ENCODE measurements around the gene PCDHGA8.
"Not testable (repeated sequence)": the region's sequence is repeated elsewhere in the genome, so short reads cannot be mapped to it uniquely, and the experiment has no call there.

The PCDHGA8 gene

GRCh38 chr5:141392429-141393198 lies at the start of gene PCDHGA8:
PCDHGA8 (plus strand) TSS chr5:141392633; CDS start chr5:141392814, 181 bp downstream.
- no peak for DNase-seq (ENCODE audit: low read depth in 2 of 2)

- no peak for DNase-seq (ENCODE audit: low read depth in 2 of 2)
Measured at GRCh38 chr5:141342773-141343172, 49.7 kb upstream of the PCDHGA8 start.

GRCh38 chr5:141343242-141343952 lies 49.0 kb upstream of the PCDHGA8 start, which contains the start of gene PCDHGA3:
PCDHGA3 (plus strand) TSS chr5:141343829; CDS start chr5:141344034, 205 bp downstream.
- DNase-seq (ENCODE audit: low read depth in 2 of 2), result no peak

- no peak for DNase-seq (ENCODE audit: low read depth in 2 of 2)
Measured at GRCh38 chr5:141343953-141344463, 48.4 kb upstream of the PCDHGA8 start.

- DNase-seq (ENCODE audit: low read depth in 2 of 2), result no peak
Measured at GRCh38 chr5:141345327-141345726, 47.1 kb upstream of the PCDHGA8 start.

GRCh38 chr5:141346017-141346416 lies 46.4 kb upstream of the PCDHGA8 start:
- not testable (repeated sequence) for DNase-seq (ENCODE audit: low read depth in 2 of 2)

- no peak for DNase-seq (ENCODE audit: low read depth in 2 of 2)
Measured at GRCh38 chr5:141349917-141350619, 42.4 kb upstream of the PCDHGA8 start, which contains the start of gene PCDHGB1. PCDHGB1 (plus strand) TSS chr5:141350099; CDS start chr5:141350261, 162 bp downstream.

- no peak for DNase-seq (ENCODE audit: low read depth in 2 of 2)
Measured at GRCh38 chr5:141351591-141351990, 40.8 kb upstream of the PCDHGA8 start.

GRCh38 chr5:141354900-141355469 lies 37.4 kb upstream of the PCDHGA8 start, which contains the start of gene PCDHGA4:
PCDHGA4 (plus strand) TSS chr5:141355021; CDS start chr5:141355108, 87 bp downstream.
- no peak for DNase-seq (ENCODE audit: low read depth in 2 of 2)

- no peak for DNase-seq (ENCODE audit: low read depth in 2 of 2)
Measured at GRCh38 chr5:141355641-141356040, 36.8 kb upstream of the PCDHGA8 start.

- no peak for DNase-seq (ENCODE audit: low read depth in 2 of 2)
Measured at GRCh38 chr5:141356133-141356532, 36.3 kb upstream of the PCDHGA8 start.

GRCh38 chr5:141356950-141357349 lies 35.5 kb upstream of the PCDHGA8 start:
- DNase-seq (ENCODE audit: low read depth in 2 of 2), result no peak

GRCh38 chr5:141359790-141360426 lies 32.5 kb upstream of the PCDHGA8 start, which contains the start of gene PCDHGB2:
PCDHGB2 (plus strand) TSS chr5:141359994; CDS start chr5:141360136, 142 bp downstream.
- DNase-seq (ENCODE audit: low read depth in 2 of 2), result no peak

- DNase-seq (ENCODE audit: low read depth in 2 of 2), result no peak
Measured at GRCh38 chr5:141360685-141361084, 31.7 kb upstream of the PCDHGA8 start.

- DNase-seq (ENCODE audit: low read depth in 2 of 2), result no peak
Measured at GRCh38 chr5:141362719-141363118, 29.7 kb upstream of the PCDHGA8 start.

GRCh38 chr5:141363952-141364660 lies 28.3 kb upstream of the PCDHGA8 start, which contains the start of gene PCDHGA5:
PCDHGA5 (plus strand) TSS chr5:141364162; CDS start chr5:141364331, 169 bp downstream.
- DNase-seq (ENCODE audit: low read depth in 2 of 2), result no peak

- DNase-seq (ENCODE audit: low read depth in 2 of 2), result no peak
Measured at GRCh38 chr5:141366016-141366896, 26.2 kb upstream of the PCDHGA8 start.

- no peak for DNase-seq (ENCODE audit: low read depth in 2 of 2)
Measured at GRCh38 chr5:141369994-141370848, 22.2 kb upstream of the PCDHGA8 start, which contains the start of gene PCDHGB3. PCDHGB3 (plus strand) TSS chr5:141370242; CDS start chr5:141370395, 153 bp downstream.

All from stimulated activated CD4-positive, alpha-beta T cell treated with anti-CD3 and anti-CD28 coated beads, Interleukin-12 subunit alpha, Interleukin-12 subunit beta, amount 100 ng/mL, for 24 hours (primary cell).